ENCODE data around the gene TDRD9.

DNA sequence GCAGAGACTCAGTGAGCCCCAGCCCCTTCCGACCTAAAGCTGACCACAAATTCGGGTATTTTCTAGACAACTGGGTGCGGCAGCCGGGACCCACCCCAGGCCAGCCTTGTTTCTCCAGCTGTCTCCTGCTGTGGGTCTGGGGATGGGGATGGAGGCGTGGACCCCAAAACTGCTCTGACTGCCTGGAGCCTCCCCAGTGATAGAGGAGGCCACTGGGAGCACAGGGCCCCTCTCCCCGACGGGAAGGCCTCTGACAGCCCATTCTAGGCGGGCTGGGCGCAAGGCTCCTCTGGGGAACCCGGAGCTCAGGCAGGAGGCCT is 38.2 kb upstream of the TDRD9 start:
- TF ChIP-seq, protein P1, sequence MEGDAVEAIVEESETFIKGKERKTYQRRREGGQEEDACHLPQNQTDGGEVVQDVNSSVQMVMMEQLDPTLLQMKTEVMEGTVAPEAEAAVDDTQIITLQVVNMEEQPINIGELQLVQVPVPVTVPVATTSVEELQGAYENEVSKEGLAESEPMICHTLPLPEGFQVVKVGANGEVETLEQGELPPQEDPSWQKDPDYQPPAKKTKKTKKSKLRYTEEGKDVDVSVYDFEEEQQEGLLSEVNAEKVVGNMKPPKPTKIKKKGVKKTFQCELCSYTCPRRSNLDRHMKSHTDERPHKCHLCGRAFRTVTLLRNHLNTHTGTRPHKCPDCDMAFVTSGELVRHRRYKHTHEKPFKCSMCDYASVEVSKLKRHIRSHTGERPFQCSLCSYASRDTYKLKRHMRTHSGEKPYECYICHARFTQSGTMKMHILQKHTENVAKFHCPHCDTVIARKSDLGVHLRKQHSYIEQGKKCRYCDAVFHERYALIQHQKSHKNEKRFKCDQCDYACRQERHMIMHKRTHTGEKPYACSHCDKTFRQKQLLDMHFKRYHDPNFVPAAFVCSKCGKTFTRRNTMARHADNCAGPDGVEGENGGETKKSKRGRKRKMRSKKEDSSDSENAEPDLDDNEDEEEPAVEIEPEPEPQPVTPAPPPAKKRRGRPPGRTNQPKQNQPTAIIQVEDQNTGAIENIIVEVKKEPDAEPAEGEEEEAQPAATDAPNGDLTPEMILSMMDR (IDR thresholded peaks at IDR 0.05; ENCODE audit: low read length): no peak
- no peak for TF ChIP-seq EZH2 (optimal IDR thresholded peaks at IDR 0.05; ENCODE audit: low read depth, low read length)

Measured in MM.1S (cell line).